ENCODE data around the gene OR2G2. TPM values are rescaled to one million over a fixed set of nuclear protein-coding genes. Genes with fewer than 3 reads are reported as not detected.

Gene OR2G2
- not detected in 2 replicates for total RNA-seq (2022)
- not detected for Bru-seq, nascent RNA
- BruChase-seq, experiment 1, labeled RNA remaining after a 6-hour chase: not detected
- BruChase-seq, experiment 2, labeled RNA remaining after a 2-hour chase: not detected
- long read RNA-seq: 0 reads

GRCh38 chr1:247588060-247588459, at the start of gene OR2G2:
Gene OR2G2, plus strand, starts transcription at chr1:247588360. Its CDS starts 0 bp downstream, at chr1:247588360.
- TF ChIP-seq CTCF (IDR thresholded peaks at IDR 0.05; ENCODE audit: unreplicated experiment): no peak
- Mint-ChIP-seq H3K36me3 (ENCODE audit: insufficient read depth, unreplicated experiment) (no peaks in the 10 kb centered on the region), H3K4me3 (ENCODE audit: low read depth, unreplicated experiment) (no peak within 1 kb of the TSS), H3K9me3 (ENCODE audit: low read depth, unreplicated experiment) (peaks cover 22% of the 10 kb centered on the region), H3K27me3 (ENCODE audit: unreplicated experiment) (no peaks in the 10 kb centered on the region), H3K4me1 (ENCODE audit: low read depth, unreplicated experiment) (no peaks in the 10 kb centered on the region), H3K27ac (ENCODE audit: unreplicated experiment) (no peak within 1 kb of the TSS)
- BruUV-seq (replicated peaks): no TSS peak
- intact Hi-C loops (cut with micrococcal nuclease; ENCODE audit: unreplicated experiment): no loop called here
- CTCF ChIA-PET: interaction anchor here (0.5 kb wide), 1 partner anchor 168 kb away, joined by 3 read pairs; no protein-coding TSS in a partner anchor
- DNase-seq: no peak

GRCh38 chr1:247538561-247538960, 49.6 kb upstream of the OR2G2 start:
- TF ChIP-seq CTCF (IDR thresholded peaks at IDR 0.05; ENCODE audit: unreplicated experiment): no peak
- Mint-ChIP-seq H3K4me1 (ENCODE audit: low read depth, unreplicated experiment) (no peaks in the 10 kb centered on the region), H3K27ac (ENCODE audit: unreplicated experiment) (no peak overlapping the region), H3K27me3 (ENCODE audit: unreplicated experiment) (no peaks in the 10 kb centered on the region), H3K4me3 (ENCODE audit: low read depth, unreplicated experiment) (no peak overlapping the region), H3K36me3 (ENCODE audit: insufficient read depth, unreplicated experiment) (no peaks in the 10 kb centered on the region), H3K9me3 (ENCODE audit: low read depth, unreplicated experiment) (peaks cover 26% of the 10 kb centered on the region)
- intact Hi-C loops (cut with micrococcal nuclease; ENCODE audit: unreplicated experiment): no loop called here
- CTCF ChIA-PET: no interaction called here
- no peak for DNase-seq
- BruUV-seq (replicated peaks): no TSS peak

- H3K27ac Mint-ChIP-seq (ENCODE audit: unreplicated experiment): no peak overlapping the region
- CTCF ChIA-PET: no interaction called here
- no peaks in the 10 kb centered on the region for H3K27me3 Mint-ChIP-seq (ENCODE audit: unreplicated experiment)
- no TSS peak for BruUV-seq (replicated peaks)
- peaks cover 23% of the 10 kb centered on the region for H3K9me3 Mint-ChIP-seq (ENCODE audit: low read depth, unreplicated experiment)
- no peak for TF ChIP-seq CTCF (IDR thresholded peaks at IDR 0.05; ENCODE audit: unreplicated experiment)
- intact Hi-C loops (cut with micrococcal nuclease; ENCODE audit: unreplicated experiment): no loop called here
- no peaks in the 10 kb centered on the region for H3K36me3 Mint-ChIP-seq (ENCODE audit: insufficient read depth, unreplicated experiment)
- no peak overlapping the region for H3K4me3 Mint-ChIP-seq (ENCODE audit: low read depth, unreplicated experiment)
- H3K4me1 Mint-ChIP-seq (ENCODE audit: low read depth, unreplicated experiment): no peaks in the 10 kb centered on the region
- DNase-seq: no peak
These were observed 48.9 kb upstream of the OR2G2 start for GRCh38 chr1:247539215-247539614.

- CTCF ChIA-PET: interaction anchor here (0.5 kb wide), 1 partner anchor 778 kb away, joined by 3 read pairs; no protein-coding TSS in a partner anchor
- Mint-ChIP-seq H3K9me3 (ENCODE audit: low read depth, unreplicated experiment) (peaks cover 19% of the 10 kb centered on the region), H3K36me3 (ENCODE audit: insufficient read depth, unreplicated experiment) (no peaks in the 10 kb centered on the region), H3K4me1 (ENCODE audit: low read depth, unreplicated experiment) (no peaks in the 10 kb centered on the region), H3K27me3 (ENCODE audit: unreplicated experiment) (no peaks in the 10 kb centered on the region), H3K4me3 (ENCODE audit: low read depth, unreplicated experiment) (no peak overlapping the region), H3K27ac (ENCODE audit: unreplicated experiment) (no peak overlapping the region)
- no TSS peak for BruUV-seq (replicated peaks)
- intact Hi-C loops (cut with micrococcal nuclease; ENCODE audit: unreplicated experiment): no loop called here
- no peak for TF ChIP-seq CTCF (IDR thresholded peaks at IDR 0.05; ENCODE audit: unreplicated experiment)
- DNase-seq: no peak
These were observed 47.6 kb upstream of the OR2G2 start for GRCh38 chr1:247540581-247540980.

All from Calu3 (cell line).